A549 (cell line): ENCODE measurements around the gene PDXK.

Source experiments
- BCL3 ChIP-seq: fragments of >200 bp; sonication (Bioruptor Twin); formaldehyde crosslinking; IDR thresholded peaks from 3 replicates; pipeline ENCODE4 v1.6.1; 2016
- EP300 ChIP-seq, 2 experiments: fragments of >200 bp; sonication (Bioruptor Twin); formaldehyde crosslinking; IDR thresholded peaks; 2 replicates in 1 of 2; 3 replicates in 1 of 2; pipeline ENCODE4 v1.6.1; 2016 to 2017
- POLR2A ChIP-seq: IDR thresholded peaks from 2 replicates; pipeline ENCODE4 v1.6.1; 2012; ENCODE audit warnings: mild to moderate bottlenecking, low read length
- RNF2 ChIP-seq: fragments of 200-600 bp; sonication (generic); IDR thresholded peaks from 2 replicates; pipeline ENCODE4 v1.6.1; 2016; ENCODE audit warnings: low read depth, mild to moderate bottlenecking, antibody characterized with exemption, moderate library complexity, borderline replicate concordance
- ZSCAN20 ChIP-seq: fragments of 250-450 bp; sonication (Bioruptor Pico); IDR thresholded peaks from 2 replicates; pipeline ENCODE4 v1.8.0; 2022; ENCODE audit warnings: mild to moderate bottlenecking, moderate library complexity
- TF ChIP-seq, protein P1 (sequence below): fragments of >200 bp; sonication (Bioruptor Twin); formaldehyde crosslinking; IDR thresholded peaks from 3 replicates; pipeline ENCODE4 v1.5.1; 2016
- TF ChIP-seq, protein P2 (sequence below): IDR thresholded peaks from 2 replicates; pipeline ENCODE4 v1.6.1; 2012

DNA sequence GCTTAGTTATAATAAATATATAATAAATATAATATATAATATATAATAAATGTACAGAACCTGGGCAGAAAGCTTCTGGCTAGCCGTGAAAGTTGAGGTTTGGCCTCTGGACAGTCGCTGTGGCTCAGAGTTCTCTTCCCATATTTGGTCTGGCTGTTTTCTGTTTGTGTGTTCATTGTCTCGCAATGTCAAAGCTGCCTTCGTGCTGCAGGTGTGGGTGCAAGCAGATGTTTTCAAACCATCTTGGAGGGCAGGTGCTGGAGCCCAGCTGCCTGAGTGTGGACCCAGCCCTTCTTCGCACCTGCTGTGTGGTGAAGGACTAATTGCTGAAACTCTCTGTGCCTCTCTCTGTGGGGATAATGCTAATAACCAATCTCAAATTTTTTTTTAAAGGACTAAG is 60.7 kb downstream of the PDXK start:
- no peak for TF ChIP-seq RNF2
- TF ChIP-seq, protein P1, sequence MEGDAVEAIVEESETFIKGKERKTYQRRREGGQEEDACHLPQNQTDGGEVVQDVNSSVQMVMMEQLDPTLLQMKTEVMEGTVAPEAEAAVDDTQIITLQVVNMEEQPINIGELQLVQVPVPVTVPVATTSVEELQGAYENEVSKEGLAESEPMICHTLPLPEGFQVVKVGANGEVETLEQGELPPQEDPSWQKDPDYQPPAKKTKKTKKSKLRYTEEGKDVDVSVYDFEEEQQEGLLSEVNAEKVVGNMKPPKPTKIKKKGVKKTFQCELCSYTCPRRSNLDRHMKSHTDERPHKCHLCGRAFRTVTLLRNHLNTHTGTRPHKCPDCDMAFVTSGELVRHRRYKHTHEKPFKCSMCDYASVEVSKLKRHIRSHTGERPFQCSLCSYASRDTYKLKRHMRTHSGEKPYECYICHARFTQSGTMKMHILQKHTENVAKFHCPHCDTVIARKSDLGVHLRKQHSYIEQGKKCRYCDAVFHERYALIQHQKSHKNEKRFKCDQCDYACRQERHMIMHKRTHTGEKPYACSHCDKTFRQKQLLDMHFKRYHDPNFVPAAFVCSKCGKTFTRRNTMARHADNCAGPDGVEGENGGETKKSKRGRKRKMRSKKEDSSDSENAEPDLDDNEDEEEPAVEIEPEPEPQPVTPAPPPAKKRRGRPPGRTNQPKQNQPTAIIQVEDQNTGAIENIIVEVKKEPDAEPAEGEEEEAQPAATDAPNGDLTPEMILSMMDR, result no peak
- TF ChIP-seq ZSCAN20 (CRISPR knock-in tag), result no peak
- TF ChIP-seq POLR2A, result no peak
- no peak for TF ChIP-seq EP300 (IDR thresholded peaks at IDR 0.05)
- TF ChIP-seq BCL3, result no peak
- TF ChIP-seq, protein P2, sequence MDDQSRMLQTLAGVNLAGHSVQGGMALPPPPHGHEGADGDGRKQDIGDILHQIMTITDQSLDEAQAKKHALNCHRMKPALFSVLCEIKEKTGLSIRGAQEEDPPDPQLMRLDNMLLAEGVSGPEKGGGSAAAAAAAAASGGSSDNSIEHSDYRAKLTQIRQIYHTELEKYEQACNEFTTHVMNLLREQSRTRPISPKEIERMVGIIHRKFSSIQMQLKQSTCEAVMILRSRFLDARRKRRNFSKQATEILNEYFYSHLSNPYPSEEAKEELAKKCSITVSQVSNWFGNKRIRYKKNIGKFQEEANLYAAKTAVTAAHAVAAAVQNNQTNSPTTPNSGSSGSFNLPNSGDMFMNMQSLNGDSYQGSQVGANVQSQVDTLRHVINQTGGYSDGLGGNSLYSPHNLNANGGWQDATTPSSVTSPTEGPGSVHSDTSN, result no peak
